Gastrocnemius medialis (tissue), 4 donors: ENCODE data around the gene DNAJC22. TPM values are rescaled to one million over a fixed set of nuclear protein-coding genes. Genes with fewer than 3 reads are reported as not detected.

Source experiments
- ATAC-seq, 2 donors: fragments of 150-250 bp; one replicate each; pipeline ENCODE4 v1.9.1; 2016
- DNase-seq, 2 donors: peaks; one replicate each; pipeline ENCODE4 v3.0.0-alpha.2; 2019
- H3K27ac ChIP-seq, 4 donors: fragments of 200-600 bp; sonication (generic); 1 replicate in 1 of 4; 2 replicates in 3 of 4; pipeline ENCODE4 v1.5.1; 2016 to 2018; ENCODE audit warnings: mild to moderate bottlenecking in 2 of 4, moderate library complexity in 1 of 4
- H3K27me3 ChIP-seq, 3 donors: fragments of 200-600 bp; sonication (generic) in 2 of 3; 1 replicate in 1 of 3; 2 replicates in 2 of 3; pipeline versions ENCODE4 v1.5.1 to v1.6.0; 2016 to 2019; ENCODE audit warnings: mild to moderate bottlenecking in 1 of 3, moderate library complexity in 1 of 3
- H3K36me3 ChIP-seq, 2 donors: fragments of 200-600 bp; sonication (generic) in 1 of 2; one replicate each; pipeline ENCODE4 v1.5.1; 2017 to 2018
- H3K4me1 ChIP-seq, 2 donors: fragments of 200-600 bp; sonication (generic) in 1 of 2; one replicate each; pipeline ENCODE4 v1.5.1; 2016 to 2017; ENCODE audit warnings: mild to moderate bottlenecking in 2 of 2
- H3K4me3 ChIP-seq, 4 donors: fragments of 200-600 bp; sonication (generic) in 3 of 4; 1 replicate in 1 of 4; 2 replicates in 3 of 4; pipeline ENCODE4 v1.5.1; 2016 to 2019; ENCODE audit warnings: mild to moderate bottlenecking in 2 of 4
- H3K9me3 ChIP-seq, 3 donors: fragments of 200-600 bp; sonication (generic) in 2 of 3; 1 replicate in 1 of 3; 2 replicates in 2 of 3; pipeline ENCODE4 v1.5.1; 2016 to 2019
- POLR2A ChIP-seq, 2 donors: fragments of 450-650 bp; IDR thresholded peaks; one replicate each; pipeline ENCODE4 v1.6.1; 2017; ENCODE audit warnings: antibody characterized with exemption in 2 of 2, mild to moderate bottlenecking in 2 of 2, moderate library complexity in 2 of 2
- in situ Hi-C, 4 donors: fragments of 200-750 bp; cut with MboI; loops; one replicate each; pipeline versions ENCODE4 v1.15.0 to v1.8.0; 2017; ENCODE audit warnings: low sequenced_read_pairs in 4 of 4
- intact Hi-C: fragments of 100-400 bp; cut with DNase I; formaldehyde crosslinking; loops from one replicate; pipeline ENCODE4 v1.15.1; 2023; ENCODE audit warnings: low total_unique reads
- total RNA-seq, 4 donors: library from RNA; depleted of rRNA; stranded (reverse); fragments of >200 nt; gene quantifications; one replicate each; pipeline versions ENCODE4 v1.1.0 to v1.2.3, GENCODE V29; 2016
- TF ChIP-seq, protein P1 (sequence below), 5 experiments: fragments of 450-650 bp in 3 of 5; fragments of 200-600 bp in 2 of 5; sonication (generic) in 2 of 5; IDR thresholded peaks in 4 of 5; conservative IDR thresholded peaks in 1 of 5; 1 replicate in 4 of 5; 2 replicates in 1 of 5; pipeline ENCODE4 v1.5.1; 2016 to 2019; ENCODE audit warnings: antibody characterized with exemption in 5 of 5, mild to moderate bottlenecking in 3 of 5, moderate library complexity in 3 of 5

The DNAJC22 gene
- total RNA-seq, 4 donors from 2014 or later, result 0.24 TPM; not detected in 3

DNA sequence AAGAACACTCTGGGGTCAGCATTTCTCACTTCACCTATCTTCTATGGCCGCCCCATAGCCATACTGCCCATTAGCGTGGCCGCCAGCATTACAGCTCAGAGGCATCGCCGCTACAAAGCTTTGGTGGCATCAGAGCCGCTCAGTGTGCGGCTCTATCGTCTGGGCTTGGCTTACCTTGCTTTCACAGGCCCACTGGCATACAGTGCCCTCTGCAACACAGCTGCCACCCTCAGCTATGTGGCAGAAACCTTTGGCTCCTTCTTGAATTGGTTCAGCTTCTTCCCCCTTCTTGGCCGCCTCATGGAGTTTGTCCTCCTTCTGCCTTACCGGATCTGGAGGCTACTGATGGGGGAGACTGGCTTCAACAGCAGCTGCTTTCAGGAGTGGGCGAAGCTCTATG is 2.6 kb downstream of the DNAJC22 start:
- Histone ChIP-seq H3K27ac (no peak overlapping the region), H3K4me1 (peaks cover 27 to 38% of the 10 kb centered on the region in 2 donors), H3K36me3 (no peaks in the 10 kb centered on the region), H3K9me3 (no peaks in the 10 kb centered on the region), H3K27me3 (peaks cover 62 to 69% (median 63%) of the 10 kb centered on the region in 3 donors), H3K4me3 (no peak overlapping the region)
- TF ChIP-seq POLR2A (IDR thresholded peaks at IDR 0.05), result no peak
- TF ChIP-seq, protein P1, sequence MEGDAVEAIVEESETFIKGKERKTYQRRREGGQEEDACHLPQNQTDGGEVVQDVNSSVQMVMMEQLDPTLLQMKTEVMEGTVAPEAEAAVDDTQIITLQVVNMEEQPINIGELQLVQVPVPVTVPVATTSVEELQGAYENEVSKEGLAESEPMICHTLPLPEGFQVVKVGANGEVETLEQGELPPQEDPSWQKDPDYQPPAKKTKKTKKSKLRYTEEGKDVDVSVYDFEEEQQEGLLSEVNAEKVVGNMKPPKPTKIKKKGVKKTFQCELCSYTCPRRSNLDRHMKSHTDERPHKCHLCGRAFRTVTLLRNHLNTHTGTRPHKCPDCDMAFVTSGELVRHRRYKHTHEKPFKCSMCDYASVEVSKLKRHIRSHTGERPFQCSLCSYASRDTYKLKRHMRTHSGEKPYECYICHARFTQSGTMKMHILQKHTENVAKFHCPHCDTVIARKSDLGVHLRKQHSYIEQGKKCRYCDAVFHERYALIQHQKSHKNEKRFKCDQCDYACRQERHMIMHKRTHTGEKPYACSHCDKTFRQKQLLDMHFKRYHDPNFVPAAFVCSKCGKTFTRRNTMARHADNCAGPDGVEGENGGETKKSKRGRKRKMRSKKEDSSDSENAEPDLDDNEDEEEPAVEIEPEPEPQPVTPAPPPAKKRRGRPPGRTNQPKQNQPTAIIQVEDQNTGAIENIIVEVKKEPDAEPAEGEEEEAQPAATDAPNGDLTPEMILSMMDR (IDR thresholded peaks at IDR 0.05 in 4 of 5, conservative IDR thresholded peaks at IDR 0.05 in 1 of 5), result no peak
- intact Hi-C loops, result no loop called here
- ATAC-seq, result no peak
- in situ Hi-C loops, result no loop called here
- DNase-seq, result no peak

DNA sequence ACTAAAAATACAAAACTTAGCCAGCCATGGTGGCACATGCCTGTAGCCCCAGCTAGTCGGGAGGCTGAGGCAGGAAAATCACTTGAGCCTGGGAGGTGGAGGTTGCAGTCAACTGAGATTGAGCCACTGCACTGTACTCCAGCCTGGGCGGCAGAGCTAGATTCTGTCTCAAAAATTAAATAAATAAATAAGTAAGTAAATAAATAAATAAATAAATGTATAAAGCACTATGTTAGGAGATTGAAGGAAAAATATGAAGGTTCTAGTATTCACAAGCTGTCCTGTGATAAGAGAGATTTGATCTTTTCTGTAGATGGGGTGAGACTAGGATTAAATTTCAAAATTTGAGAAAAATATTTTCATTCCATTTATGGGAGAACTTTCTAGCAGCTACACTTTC is 5.7 kb downstream of the DNAJC22 start:
- in situ Hi-C loops (loop anchor here in 2 of 4 donors (10.0 kb wide), 1 partner anchor 162 kb away; no protein-coding TSS in a partner anchor), intact Hi-C loops (no loop called here)
- no peak for TF ChIP-seq POLR2A (IDR thresholded peaks at IDR 0.05)
- TF ChIP-seq, protein P1 (IDR thresholded peaks at IDR 0.05 in 4 of 5, conservative IDR thresholded peaks at IDR 0.05 in 1 of 5), result no peak
- no peaks in the 10 kb centered on the region for H3K9me3 ChIP-seq
- ATAC-seq, result no peak
- H3K36me3 ChIP-seq, result no peaks in the 10 kb centered on the region
- peaks cover 32 to 38% (median 34%) of the 10 kb centered on the region in 3 donors for H3K27me3 ChIP-seq
- no peak overlapping the region for H3K4me3 ChIP-seq
- DNase-seq, result no peak
- no peak overlapping the region for H3K27ac ChIP-seq
- H3K4me1 ChIP-seq, result peaks cover 8 to 11% of the 10 kb centered on the region in 2 donors

DNA sequence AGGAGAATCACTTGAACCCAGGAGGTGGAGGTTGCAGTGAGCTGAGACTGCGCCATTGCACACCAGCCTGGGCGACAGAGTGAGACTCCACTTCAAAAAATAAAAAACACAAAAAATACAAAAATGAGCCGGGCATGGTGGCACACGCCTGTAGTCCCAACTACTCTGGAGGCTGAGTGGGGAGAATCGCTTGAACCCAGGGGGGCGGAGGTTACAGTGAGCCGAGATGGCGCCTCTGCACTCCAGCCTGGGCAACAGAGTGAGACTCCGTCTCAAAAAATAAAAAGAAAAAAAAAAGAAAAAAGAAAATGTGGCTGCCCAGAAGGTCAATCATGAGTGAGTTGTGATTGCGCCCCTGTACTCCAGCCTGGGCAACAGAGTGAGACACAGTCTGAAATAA is 9.2 kb downstream of the DNAJC22 start:
- intact Hi-C loops, result no loop called here

DNA sequence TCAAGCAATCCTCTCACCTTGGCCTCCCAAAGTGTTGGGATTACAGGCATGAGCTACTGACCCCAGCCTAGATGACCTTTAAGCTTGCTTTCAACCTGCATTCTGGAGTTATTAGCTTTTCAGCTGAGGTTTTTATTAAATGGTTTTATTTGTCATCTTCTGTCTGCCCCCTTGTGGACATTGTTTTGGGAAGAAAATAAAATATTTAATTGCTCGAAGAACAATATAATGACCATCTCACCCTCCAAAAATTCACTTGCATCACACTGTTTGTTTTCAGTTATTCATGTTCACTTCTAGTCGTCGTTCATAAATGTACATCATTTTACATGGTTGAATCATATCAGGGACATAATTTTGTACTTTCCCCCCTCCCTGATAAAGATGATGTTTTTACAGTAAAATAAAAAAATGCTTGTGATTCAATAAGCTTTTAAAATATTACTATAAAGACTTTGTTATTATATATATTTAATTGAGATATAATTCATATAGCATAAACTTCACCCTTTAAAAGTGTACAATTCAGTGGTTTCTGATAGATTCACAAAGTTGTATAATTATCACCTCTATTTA is 10.5 kb downstream of the DNAJC22 start:
- intact Hi-C loops, result no loop called here
- no peak for ATAC-seq

More for the DNA sequence above, 9.2 kb downstream of the DNAJC22 start:
- Histone ChIP-seq H3K36me3 (no peaks in the 10 kb centered on the region), H3K4me3 (no peak overlapping the region), H3K9me3 (no peaks in the 10 kb centered on the region), H3K27me3 (peaks cover 8 to 13% (median 10%) of the 10 kb centered on the region in 3 donors), H3K27ac (no peak overlapping the region), H3K4me1 (peaks cover 0 to 7% of the 10 kb centered on the region in 2 donors)
- DNase-seq (no peak), ATAC-seq (no peak)
- in situ Hi-C loops, result loop anchor here in 2 of 4 donors (10.0 kb wide), 1 partner anchor 159 kb away; no protein-coding TSS in a partner anchor
- TF ChIP-seq, protein P1 (IDR thresholded peaks at IDR 0.05 in 4 of 5, conservative IDR thresholded peaks at IDR 0.05 in 1 of 5), result no peak
- TF ChIP-seq POLR2A (IDR thresholded peaks at IDR 0.05), result no peak

More for the DNA sequence above, 10.5 kb downstream of the DNAJC22 start:
- Histone ChIP-seq H3K9me3 (no peaks in the 10 kb centered on the region), H3K4me3 (no peak overlapping the region), H3K27me3 (peaks cover 0 to 3% (median 2%) of the 10 kb centered on the region in 3 donors), H3K36me3 (no peaks in the 10 kb centered on the region), H3K4me1 (peaks cover 0 to 7% of the 10 kb centered on the region in 2 donors), H3K27ac (no peak overlapping the region)
- in situ Hi-C loops, result loop anchor here in 2 of 4 donors (10.0 kb wide), 1 partner anchor 158 kb away; no protein-coding TSS in a partner anchor
- DNase-seq, result no peak
- TF ChIP-seq, protein P1 (IDR thresholded peaks at IDR 0.05 in 4 of 5, conservative IDR thresholded peaks at IDR 0.05 in 1 of 5), result peak in 1 of 5 experiments; percentile 45
- no peak for TF ChIP-seq POLR2A (IDR thresholded peaks at IDR 0.05)
